Panc1 (cell line): ENCODE measurements around the gene TNIP1. TPM values are rescaled to one million over a fixed set of nuclear protein-coding genes. Genes with fewer than 3 reads are reported as not detected.

Experiments used
- ATAC-seq: fragments of 200-7000 bp; cut with Tn5 transposase; 2 replicates; pipeline ENCODE4 v1.9.1; 2020; ENCODE audit warnings: mild to moderate bottlenecking, moderate library complexity
- BruUV-seq: library from RNA; stranded (reverse); fragments of 400-500 nt; replicated peaks from 2 replicates; lab custom pipeline; 2021; lab: Mats Ljungman, UMichigan
- CTCF ChIA-PET: fragments of 300-600 bp; sonication (Branson Sonifier 250); formaldehyde crosslinking; loops from one replicate; lab custom pipeline; 2022; ENCODE audit warnings: antibody characterized with exemption; lab: Charles Lee
- POLR2A ChIA-PET: fragments of 300-600 bp; sonication (Branson Sonifier 250); formaldehyde crosslinking; loops from one replicate; lab custom pipeline; 2022; ENCODE audit warnings: antibody characterized with exemption; lab: Charles Lee
- DNase-seq: peaks from one replicate; pipeline ENCODE4 v3.0.0-alpha.2; 2010; ENCODE audit warnings: low read depth, low spot score
- H3K27ac ChIP-seq: 2 replicates; pipeline ENCODE4 v1.5.1; 2011; ENCODE audit warnings: mild to moderate bottlenecking, low read length, inconsistent platforms
- H3K27me3 ChIP-seq: fragments of 200-500 bp; sonication (Bioruptor generic); 2 replicates; pipeline ENCODE4 v1.6.0; 2014; ENCODE audit warnings: low read length, inconsistent platforms; ENCODE audit not compliant: control insufficient read depth, insufficient read depth
- H3K36me3 ChIP-seq: fragments of 200-500 bp; sonication (Bioruptor generic); 2 replicates; pipeline ENCODE4 v1.5.1; 2014; ENCODE audit warnings: inconsistent platforms, mild to moderate bottlenecking, low read length, moderate library complexity; ENCODE audit not compliant: control insufficient read depth, insufficient read depth
- H3K4me1 ChIP-seq: 2 replicates; pipeline ENCODE4 v1.5.1; 2011; ENCODE audit warnings: inconsistent platforms, mild to moderate bottlenecking, low read length, moderate library complexity; ENCODE audit not compliant: control insufficient read depth, insufficient read depth
- H3K4me3 ChIP-seq, 2 experiments: 2 replicates each; pipeline ENCODE4 v1.5.1; 2011 to 2012; ENCODE audit warnings: low read depth in 2 of 2, low read length in 2 of 2, mild to moderate bottlenecking in 2 of 2, inconsistent platforms in 1 of 2, moderate library complexity in 1 of 2
- H3K9me3 ChIP-seq: fragments of 200-500 bp; sonication (Bioruptor generic); 2 replicates; pipeline ENCODE4 v1.5.1; 2014; ENCODE audit warnings: low read depth, mild to moderate bottlenecking, inconsistent platforms, low read length, moderate library complexity; ENCODE audit not compliant: control insufficient read depth, insufficient read depth
- POLR2AphosphoS5 ChIP-seq: IDR thresholded peaks from 2 replicates; pipeline ENCODE4 v1.6.1; 2012; ENCODE audit warnings: mild to moderate bottlenecking, low read depth, low read length, moderate library complexity
- REST ChIP-seq, 2 experiments: IDR thresholded peaks; 2 replicates each; pipeline ENCODE4 v1.6.1; 2011 to 2012; ENCODE audit warnings: low read depth in 2 of 2, control low read depth in 1 of 2, low read length in 1 of 2, mild to moderate bottlenecking in 1 of 2, moderate library complexity in 1 of 2; ENCODE audit not compliant: insufficient read depth in 1 of 2
- SIN3A ChIP-seq: IDR thresholded peaks from 2 replicates; pipeline ENCODE4 v1.6.1; 2012; ENCODE audit warnings: low read depth, mild to moderate bottlenecking, low read length, moderate library complexity, borderline replicate concordance; ENCODE audit not compliant: insufficient read depth
- TCF7L2 ChIP-seq: IDR thresholded peaks from 2 replicates; pipeline ENCODE4 v1.6.1; 2011; ENCODE audit warnings: mild to moderate bottlenecking, low read depth, low read length, inconsistent platforms
- in situ Hi-C: cut with HindIII; loops from 2 replicates; pipeline ENCODE4 v1.10.0; 2016; ENCODE audit warnings: low sequenced_read_pairs, low pct_unique_long_range_greater_than_20kb
- intact Hi-C: fragments of 100-400 bp; cut with micrococcal nuclease; formaldehyde crosslinking; loops from one replicate; pipeline ENCODE4 v1.10.0; 2022; ENCODE audit not compliant: unreplicated experiment
- total RNA-seq: library from RNA; stranded (reverse); gene quantifications from one replicate; pipeline ENCODE4 v1.2.1, GENCODE V29; 2021; ENCODE audit not compliant: unreplicated experiment
- TF ChIP-seq, protein P1 (sequence below): fragments of 450-650 bp; IDR thresholded peaks from 2 replicates; pipeline ENCODE4 v1.5.1; 2017; ENCODE audit warnings: mild to moderate bottlenecking

Gene TNIP1
- total RNA-seq, 1 experiment from 2014 or later, result 81.9 TPM

DNA sequence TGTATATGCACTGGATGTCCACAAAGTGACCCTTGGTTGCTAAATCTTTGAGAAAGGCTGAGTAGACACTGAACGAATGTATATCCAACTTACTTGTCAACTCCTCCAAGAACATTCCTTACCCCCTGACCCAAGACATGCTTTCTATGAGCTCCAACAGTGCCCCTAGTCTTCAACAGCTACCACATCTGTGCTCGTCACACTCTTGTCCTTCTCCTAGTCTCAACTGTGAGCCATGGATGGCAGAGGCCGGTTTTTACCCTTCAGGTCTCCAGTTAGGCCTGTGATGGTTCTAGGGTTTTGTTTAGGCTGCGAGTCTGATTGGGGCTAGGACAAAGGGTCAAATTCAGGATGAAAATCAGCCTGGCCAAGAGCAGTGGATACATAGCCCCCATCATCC is 79.4 kb downstream of the TNIP1 start:
- H3K36me3 ChIP-seq, result no peaks in the 10 kb centered on the region
- ChIA-PET CTCF (no interaction called here), POLR2A (no interaction called here)

DNA sequence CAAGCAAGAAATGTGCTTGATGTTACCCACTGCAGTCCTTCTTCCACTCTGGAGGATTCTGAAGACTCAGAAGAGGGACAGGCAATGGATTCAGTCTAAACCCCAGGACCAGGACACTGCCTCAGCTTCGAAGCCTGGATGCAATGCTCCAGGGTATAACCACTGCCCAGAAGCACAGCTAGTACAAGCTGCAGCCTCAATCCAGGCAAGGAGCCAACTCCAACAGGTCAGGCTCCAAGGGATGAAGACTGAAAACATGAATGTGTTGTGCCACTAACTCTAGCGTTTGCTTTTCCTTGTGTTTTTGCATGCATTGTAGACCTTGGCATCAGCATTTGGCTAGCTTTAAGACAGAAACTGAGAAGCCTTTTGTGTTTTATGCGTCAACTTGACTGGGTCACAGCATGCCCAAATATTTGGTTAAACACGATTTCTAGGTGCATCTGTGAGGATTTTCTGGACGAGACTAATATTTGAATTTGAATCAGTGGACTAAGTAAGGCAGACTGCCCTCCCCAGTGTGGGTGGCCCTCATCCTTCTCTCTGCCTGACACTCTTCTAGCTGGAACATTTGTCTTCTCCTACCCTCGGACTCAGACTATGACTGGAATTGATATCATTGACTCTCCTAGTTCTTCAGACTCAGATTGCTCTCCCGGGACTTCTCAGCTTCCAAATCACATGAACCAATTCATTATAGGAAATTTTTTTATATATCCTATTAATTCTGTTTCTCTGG is 81.0 kb downstream of the TNIP1 start:
- CTCF ChIA-PET, result no interaction called here
- TF ChIP-seq SIN3A, result no peak
- TF ChIP-seq, protein P1, sequence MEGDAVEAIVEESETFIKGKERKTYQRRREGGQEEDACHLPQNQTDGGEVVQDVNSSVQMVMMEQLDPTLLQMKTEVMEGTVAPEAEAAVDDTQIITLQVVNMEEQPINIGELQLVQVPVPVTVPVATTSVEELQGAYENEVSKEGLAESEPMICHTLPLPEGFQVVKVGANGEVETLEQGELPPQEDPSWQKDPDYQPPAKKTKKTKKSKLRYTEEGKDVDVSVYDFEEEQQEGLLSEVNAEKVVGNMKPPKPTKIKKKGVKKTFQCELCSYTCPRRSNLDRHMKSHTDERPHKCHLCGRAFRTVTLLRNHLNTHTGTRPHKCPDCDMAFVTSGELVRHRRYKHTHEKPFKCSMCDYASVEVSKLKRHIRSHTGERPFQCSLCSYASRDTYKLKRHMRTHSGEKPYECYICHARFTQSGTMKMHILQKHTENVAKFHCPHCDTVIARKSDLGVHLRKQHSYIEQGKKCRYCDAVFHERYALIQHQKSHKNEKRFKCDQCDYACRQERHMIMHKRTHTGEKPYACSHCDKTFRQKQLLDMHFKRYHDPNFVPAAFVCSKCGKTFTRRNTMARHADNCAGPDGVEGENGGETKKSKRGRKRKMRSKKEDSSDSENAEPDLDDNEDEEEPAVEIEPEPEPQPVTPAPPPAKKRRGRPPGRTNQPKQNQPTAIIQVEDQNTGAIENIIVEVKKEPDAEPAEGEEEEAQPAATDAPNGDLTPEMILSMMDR, result no peak
- no peak for TF ChIP-seq POLR2AphosphoS5
- no peak for TF ChIP-seq REST (IDR thresholded peaks at IDR 0.05; ENCODE audit: insufficient read depth in 1 of 2, low read depth in 2 of 2, low read length in 1 of 2)
- TF ChIP-seq TCF7L2, result no peak

More for the DNA sequence above, 79.4 kb downstream of the TNIP1 start:
- H3K27me3 ChIP-seq, result no peaks in the 10 kb centered on the region
- H3K4me3 ChIP-seq, result no peak overlapping the region
- intact Hi-C loops (loop anchor here (5.0 kb wide), 1 partner anchor 161 kb away; no protein-coding TSS in a partner anchor), in situ Hi-C loops (no loop called here)
- no peak overlapping the region for H3K27ac ChIP-seq
- no TSS peak for BruUV-seq
- no peaks in the 10 kb centered on the region for H3K9me3 ChIP-seq
- no peak for TF ChIP-seq REST (IDR thresholded peaks at IDR 0.05; ENCODE audit: insufficient read depth in 1 of 2, low read depth in 2 of 2, low read length in 1 of 2)
- no peak for DNase-seq
- ATAC-seq, result no peak
- no peaks in the 10 kb centered on the region for H3K4me1 ChIP-seq

More for the DNA sequence above, 81.0 kb downstream of the TNIP1 start:
- no peak for DNase-seq
- intact Hi-C loops, result loop anchor here (5.0 kb wide), 1 partner anchor 162 kb away; no protein-coding TSS in a partner anchor
- in situ Hi-C loops, result no loop called here
- ATAC-seq, result no peak; the same call in 1 of the 2 replicates
- BruUV-seq, result no TSS peak
- Histone ChIP-seq H3K4me1 (no peaks in the 10 kb centered on the region), H3K9me3 (no peaks in the 10 kb centered on the region), H3K4me3 (no peak overlapping the region), H3K27ac (no peak overlapping the region), H3K27me3 (no peaks in the 10 kb centered on the region), H3K36me3 (no peaks in the 10 kb centered on the region)
- POLR2A ChIA-PET, result no interaction called here
